CD4-positive, alpha-beta T cell treated with Interleukin-1 beta for 1 hour (primary cell): ENCODE data around the gene DOCK1.

Source experiments
- DNase-seq, 2 donors: peaks; one replicate each; pipeline ENCODE4 v3.0.0-alpha.2; 2020 to 2022

DOCK1 gene

DNA sequence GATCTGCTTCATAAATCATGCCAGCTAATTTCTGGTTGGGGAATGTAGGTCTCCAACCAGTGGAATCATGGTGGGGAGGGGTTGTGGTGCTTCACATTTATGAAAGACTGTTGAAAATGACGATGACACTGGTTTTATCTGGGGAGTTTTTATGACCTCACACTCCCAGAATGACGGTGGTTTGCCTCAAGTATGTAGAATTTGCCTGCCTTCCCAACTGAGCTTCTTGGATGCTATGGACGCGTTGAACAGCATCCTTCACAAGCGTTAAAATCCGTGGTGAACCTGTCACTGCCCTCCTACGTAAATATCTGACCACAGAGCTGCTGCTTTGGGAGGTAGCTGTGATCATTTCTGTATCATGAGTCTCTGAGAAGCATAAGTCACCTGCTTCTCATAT lies 287.9 kb downstream of the DOCK1 start:
- DNase-seq = no peak

DNA sequence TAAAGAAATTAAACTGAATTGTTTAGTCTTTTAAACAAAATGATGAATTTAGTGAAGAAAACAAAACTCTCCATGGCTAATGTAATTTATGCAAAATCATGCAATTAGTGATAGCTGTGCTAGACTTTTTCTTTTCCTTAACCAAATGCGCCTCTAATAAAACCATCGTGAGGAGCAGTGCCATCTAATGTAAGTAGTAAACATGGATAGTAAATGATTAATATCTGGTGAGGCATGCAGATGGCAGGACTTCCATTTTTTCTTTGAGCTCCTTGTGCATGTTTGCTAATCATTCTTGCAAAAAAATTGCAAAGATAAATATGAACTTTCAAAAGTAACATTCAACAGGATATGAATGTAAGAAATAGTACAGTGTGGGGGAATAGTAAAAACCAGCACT lies 288.9 kb downstream of the DOCK1 start:
- no peak for DNase-seq

- DNase-seq = no peak
Observed at GRCh38 chr10:127194599-127194998, 289.4 kb downstream of the DOCK1 start.

- no peak for DNase-seq
Observed at GRCh38 chr10:127195041-127195506, 289.8 kb downstream of the DOCK1 start.

GRCh38 chr10:127195571-127196281 lies 290.5 kb downstream of the DOCK1 start:
- no peak for DNase-seq

DNA sequence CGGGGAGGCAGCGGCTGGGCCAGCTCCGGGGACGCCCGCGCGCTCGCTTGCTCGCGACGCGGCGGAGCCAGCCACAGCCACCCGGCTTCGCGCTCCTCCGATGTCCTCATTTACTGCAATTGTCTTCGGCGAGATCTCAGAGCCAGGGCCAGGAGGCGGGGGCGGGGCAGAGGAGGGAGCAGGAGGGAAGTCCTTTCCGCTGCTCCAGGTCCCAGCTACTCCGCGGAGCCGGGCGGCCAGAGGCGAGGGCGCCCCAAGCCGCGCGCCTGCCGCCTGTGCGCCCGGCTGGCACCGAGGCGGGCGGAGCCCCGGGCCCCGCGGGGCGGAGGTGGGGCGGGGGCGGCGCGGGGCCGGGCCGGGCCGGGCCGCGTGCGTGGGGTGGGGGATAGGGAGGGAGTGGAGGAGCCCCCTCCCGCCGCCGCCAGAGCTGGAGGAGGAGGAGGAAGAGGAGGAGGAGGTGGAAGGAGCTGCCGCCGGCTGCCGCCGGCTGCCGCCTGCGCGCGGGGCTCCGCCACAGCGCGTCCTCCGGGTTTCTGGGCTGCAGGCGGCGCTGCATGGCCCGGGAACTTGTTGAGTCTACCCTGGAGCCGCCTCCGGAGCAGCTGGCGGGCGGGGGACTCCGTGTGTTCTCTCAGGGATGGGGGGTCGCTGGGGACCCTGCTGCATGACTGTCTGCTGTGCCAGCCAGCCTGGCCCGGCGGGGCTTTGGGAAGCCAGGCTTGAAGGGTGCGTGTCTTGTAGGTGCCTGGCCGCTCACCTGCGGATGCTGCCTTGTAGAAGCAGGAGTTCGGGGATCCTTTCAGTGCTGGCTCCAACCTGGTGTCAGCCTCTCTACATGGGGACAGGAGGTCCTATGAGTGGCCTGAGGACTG lies 291.3 kb downstream of the DOCK1 start, which contains the start of gene INSYN2A:
TSS of gene INSYN2A (minus strand) at position 310 of the 872 bp plus-strand sequence. CDS start 20,196 bp downstream, outside the sequence.
- no peak for DNase-seq

- no peak for DNase-seq
Observed at GRCh38 chr10:127197154-127197432, 291.9 kb downstream of the DOCK1 start.

- no peak for DNase-seq
Observed at GRCh38 chr10:127198307-127198706, 293.1 kb downstream of the DOCK1 start.

DNA sequence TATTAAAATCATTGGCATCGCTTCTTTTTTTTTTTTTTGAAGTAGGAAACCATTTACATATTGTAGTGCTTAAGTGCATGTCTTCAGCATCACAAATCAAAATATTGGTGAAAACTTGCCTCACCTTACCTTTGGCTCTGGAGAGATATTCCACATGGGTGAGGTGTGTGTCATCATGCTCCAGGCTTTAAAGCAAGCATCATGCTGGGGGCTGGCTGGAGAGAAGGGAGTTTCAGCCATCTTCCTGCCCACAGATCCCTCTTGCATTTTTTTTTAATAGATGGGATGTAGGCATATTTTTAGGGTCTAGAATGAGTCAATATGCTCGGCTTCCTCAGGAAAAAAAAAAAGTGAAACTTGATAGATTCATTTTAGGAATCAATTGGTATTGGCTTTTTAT lies 293.5 kb downstream of the DOCK1 start:
- DNase-seq = no peak

GRCh38 chr10:127200646-127201045 lies 295.4 kb downstream of the DOCK1 start:
- DNase-seq = no peak

- no peak for DNase-seq
Observed at GRCh38 chr10:127203067-127203466, 297.8 kb downstream of the DOCK1 start.

DNA sequence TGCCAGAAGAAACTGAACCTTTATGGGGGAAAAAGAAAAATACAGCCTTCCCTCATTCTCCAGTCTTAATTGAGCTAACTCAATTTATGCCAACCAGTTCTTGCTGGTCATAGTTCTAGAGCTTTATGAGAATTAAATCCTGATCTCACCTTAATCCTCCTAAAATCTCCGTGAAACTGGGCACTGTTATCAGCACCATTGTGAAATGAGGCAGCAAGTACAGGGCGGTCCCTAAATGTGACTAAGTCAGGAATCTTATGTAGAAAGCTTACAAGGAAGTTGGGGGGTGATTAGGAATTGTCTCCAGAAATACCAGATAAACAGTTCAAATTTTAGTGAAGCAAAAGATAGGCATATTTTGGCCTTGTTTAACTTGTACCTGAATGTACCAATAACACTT lies 301.9 kb downstream of the DOCK1 start:
- no peak for DNase-seq

- no peak for DNase-seq
Observed at GRCh38 chr10:127210936-127211466, 305.8 kb downstream of the DOCK1 start.

GRCh38 chr10:127215866-127216265 lies 310.6 kb downstream of the DOCK1 start:
- DNase-seq = no peak

DNA sequence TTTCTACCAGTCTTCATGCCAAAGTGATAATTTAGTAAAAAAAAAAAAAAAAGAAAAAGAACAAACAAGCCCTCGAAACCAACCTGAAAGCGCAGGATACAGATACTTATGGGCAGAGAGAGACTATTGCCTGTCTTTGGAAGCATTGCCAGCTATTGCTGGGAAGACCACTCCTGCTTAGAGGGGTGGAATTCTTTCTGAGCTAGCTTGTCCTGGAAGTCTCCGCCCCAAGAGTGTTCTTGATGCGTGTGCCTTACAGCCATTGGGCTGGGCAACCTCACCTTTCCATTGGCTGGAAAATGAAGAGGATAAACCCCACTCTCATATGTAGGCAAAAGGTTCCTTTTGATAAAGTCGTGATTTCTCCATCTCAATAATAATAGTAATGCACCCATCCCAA lies 311.0 kb downstream of the DOCK1 start:
- DNase-seq = no peak

GRCh38 chr10:127216786-127217185 lies 311.6 kb downstream of the DOCK1 start:
- DNase-seq = no peak

DNA sequence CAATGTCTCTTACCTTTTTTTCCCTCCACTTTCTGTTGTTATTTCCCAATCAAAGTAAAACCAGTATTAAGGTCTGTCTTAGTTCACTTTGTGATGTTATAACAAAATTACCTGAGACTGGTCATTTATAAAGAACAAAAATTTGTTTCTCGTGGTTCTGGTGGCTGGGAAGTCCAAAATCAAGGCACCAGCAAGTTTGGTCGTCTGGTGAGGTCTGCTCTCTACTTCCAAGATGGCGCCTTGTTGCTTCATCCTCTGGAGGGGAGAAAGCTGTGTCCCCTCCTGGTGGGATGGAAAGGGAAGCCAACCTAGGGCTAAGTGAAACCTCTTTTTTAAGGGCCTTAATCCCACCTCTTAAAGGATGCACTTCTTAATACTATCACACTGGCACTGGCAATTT lies 313.4 kb downstream of the DOCK1 start:
- no peak for DNase-seq

DNA sequence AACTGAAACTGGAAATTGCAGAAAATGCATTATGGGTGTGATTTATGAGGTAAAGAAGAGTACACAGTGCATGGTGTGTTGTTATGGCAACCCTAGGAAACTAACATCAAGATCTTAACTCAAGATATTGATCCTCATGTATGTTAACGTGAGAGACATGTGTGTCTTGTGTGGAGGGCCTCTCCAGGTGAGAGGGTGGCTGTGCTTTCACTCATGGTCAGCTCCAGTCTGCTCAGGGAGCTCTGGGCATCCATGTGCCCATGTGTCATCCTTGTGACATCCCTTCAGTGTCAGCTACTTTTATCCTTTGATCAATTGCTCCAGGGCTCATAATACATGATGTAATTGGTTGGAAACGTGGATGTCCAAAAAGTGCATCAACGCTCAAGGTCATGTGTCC lies 316.1 kb downstream of the DOCK1 start:
- DNase-seq = no peak

GRCh38 chr10:127227027-127227426 lies 321.8 kb downstream of the DOCK1 start:
- DNase-seq = no peak

GRCh38 chr10:127227663-127228062 lies 322.4 kb downstream of the DOCK1 start:
- no peak for DNase-seq

- DNase-seq = no peak
Observed at GRCh38 chr10:127228195-127228787, 323.1 kb downstream of the DOCK1 start.

DNA sequence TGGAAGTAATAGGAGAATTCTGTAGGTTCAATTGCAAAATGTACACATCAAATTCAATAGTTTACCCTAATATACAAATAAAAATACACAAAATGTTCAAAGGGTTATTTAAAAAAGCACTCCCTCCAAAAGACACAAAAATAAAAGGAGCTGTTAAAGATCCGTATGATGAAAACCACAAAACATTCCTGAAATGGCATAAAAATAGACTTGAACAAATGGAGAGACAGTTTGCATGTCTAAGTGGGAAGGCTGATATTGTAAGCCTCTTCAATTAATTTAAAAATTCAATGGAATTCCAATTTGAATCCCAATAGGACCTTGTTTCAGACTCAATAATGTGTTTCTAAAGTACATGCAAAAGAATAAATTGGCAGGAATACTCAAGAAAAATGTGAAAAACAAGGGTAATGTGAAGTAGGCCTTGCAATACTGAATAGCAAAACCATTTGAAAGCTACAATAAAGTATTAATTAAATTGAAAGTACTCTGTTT lies 329.1 kb downstream of the DOCK1 start:
- no peak for DNase-seq

DNA sequence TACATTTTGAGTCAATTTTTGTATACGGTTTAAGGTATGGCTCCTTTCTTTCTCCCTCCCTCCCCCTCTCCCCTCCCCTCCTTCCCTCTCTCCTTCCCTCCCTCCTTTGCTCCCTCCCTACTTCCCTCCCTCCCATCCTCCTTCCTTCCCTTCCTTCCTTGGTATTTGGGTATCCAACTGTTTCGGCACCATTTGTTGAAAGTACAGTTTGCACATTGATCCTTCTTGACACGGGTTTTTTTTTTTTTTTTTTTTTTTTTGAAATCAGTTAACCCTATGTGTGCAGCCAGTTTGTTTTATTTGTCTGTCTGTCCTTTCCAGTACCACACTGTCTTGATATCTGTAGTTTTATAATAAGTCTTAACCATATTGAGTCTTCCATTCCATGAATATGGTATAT lies 331.0 kb downstream of the DOCK1 start:
- no peak for DNase-seq
